A673 (cell line): ENCODE measurements around the gene ADAT3. TPM values are rescaled to one million over a fixed set of nuclear protein-coding genes. Genes with fewer than 3 reads are reported as not detected.

ENCODE experiments used
- BruUV-seq: library from RNA; stranded (reverse); fragments of 400-500 nt; replicated peaks from 2 replicates; lab custom pipeline; 2021; lab: Mats Ljungman, UMichigan
- CTCF ChIA-PET: fragments of 300-600 bp; sonication (Branson Sonifier 250); formaldehyde crosslinking; loops from one replicate; lab custom pipeline; 2022; ENCODE audit warnings: antibody characterized with exemption; lab: Charles Lee
- POLR2A ChIA-PET: fragments of 300-600 bp; sonication (Branson Sonifier 250); formaldehyde crosslinking; loops from one replicate; lab custom pipeline; 2022; ENCODE audit warnings: antibody characterized with exemption; ENCODE audit not compliant: low non-redundant PET; lab: Charles Lee
- DNase-seq: peaks from one replicate; pipeline ENCODE4 v3.0.0-alpha.2; 2015; ENCODE audit warnings: low spot score
- H3K27ac ChIP-seq: fragments of 200-600 bp; sonication (generic); 2 replicates; pipeline ENCODE4 v1.5.1; 2016; ENCODE audit warnings: mixed run types, low read depth, mild to moderate bottlenecking, mixed read lengths, antibody characterized with exemption, low read length; ENCODE audit not compliant: poor library complexity, severe bottlenecking
- H3K27me3 ChIP-seq: fragments of 200-600 bp; sonication (generic); replicated peaks from 2 replicates; pipeline ENCODE4 v1.6.1; 2017; ENCODE audit warnings: mixed run types, low read depth, mild to moderate bottlenecking, mixed read lengths, antibody characterized with exemption, low read length; ENCODE audit not compliant: insufficient read depth, poor library complexity
- H3K36me3 ChIP-seq: fragments of 200-600 bp; sonication (generic); 2 replicates; pipeline ENCODE4 v1.6.1; 2016; ENCODE audit warnings: mixed run types, mild to moderate bottlenecking, mixed read lengths, antibody characterized with exemption, low read length; ENCODE audit not compliant: insufficient read depth, poor library complexity, severe bottlenecking
- H3K4me1 ChIP-seq: fragments of 200-600 bp; sonication (generic); 2 replicates; pipeline ENCODE4 v1.6.1; 2017; ENCODE audit warnings: mixed run types, mild to moderate bottlenecking, mixed read lengths, antibody characterized with exemption, low read length; ENCODE audit not compliant: insufficient read depth, poor library complexity, severe bottlenecking
- H3K4me3 ChIP-seq: fragments of 200-600 bp; sonication (generic); 2 replicates; pipeline ENCODE4 v1.5.1; 2016; ENCODE audit warnings: low read depth, mixed run types, mild to moderate bottlenecking, mixed read lengths, low read length; ENCODE audit not compliant: poor library complexity, severe bottlenecking
- H3K9me3 ChIP-seq: fragments of 200-600 bp; sonication (generic); 2 replicates; pipeline ENCODE4 v1.6.1; 2016; ENCODE audit warnings: mixed run types, low read depth, mild to moderate bottlenecking, mixed read lengths, antibody characterized with exemption, low read length; ENCODE audit not compliant: poor library complexity, severe bottlenecking
- EZH2 ChIP-seq: fragments of 200-600 bp; sonication (generic); IDR thresholded peaks from 2 replicates; pipeline ENCODE4 v1.6.1; 2017; ENCODE audit warnings: borderline replicate concordance, low read depth, mild to moderate bottlenecking, mixed read lengths, antibody characterized with exemption, low read length; ENCODE audit not compliant: poor library complexity, severe bottlenecking
- intact Hi-C: fragments of 100-400 bp; cut with micrococcal nuclease; formaldehyde crosslinking; loops from one replicate; pipeline ENCODE4 v1.10.0; 2022; ENCODE audit not compliant: unreplicated experiment
- total RNA-seq: library from RNA; stranded (reverse); gene quantifications from 2 replicates; pipeline ENCODE4 v1.2.3, GENCODE V29; 2021
- TF ChIP-seq, protein P1 (sequence below): fragments of 300-800, 200-600 bp; sonication (generic); conservative IDR thresholded peaks from 2 replicates; pipeline ENCODE4 v1.5.1; 2017; ENCODE audit warnings: low read depth, mild to moderate bottlenecking, antibody characterized with exemption, low read length, moderate library complexity, mixed read lengths

Gene ADAT3
- total RNA-seq, 1 experiment from 2014 or later = 18.0 TPM

DNA sequence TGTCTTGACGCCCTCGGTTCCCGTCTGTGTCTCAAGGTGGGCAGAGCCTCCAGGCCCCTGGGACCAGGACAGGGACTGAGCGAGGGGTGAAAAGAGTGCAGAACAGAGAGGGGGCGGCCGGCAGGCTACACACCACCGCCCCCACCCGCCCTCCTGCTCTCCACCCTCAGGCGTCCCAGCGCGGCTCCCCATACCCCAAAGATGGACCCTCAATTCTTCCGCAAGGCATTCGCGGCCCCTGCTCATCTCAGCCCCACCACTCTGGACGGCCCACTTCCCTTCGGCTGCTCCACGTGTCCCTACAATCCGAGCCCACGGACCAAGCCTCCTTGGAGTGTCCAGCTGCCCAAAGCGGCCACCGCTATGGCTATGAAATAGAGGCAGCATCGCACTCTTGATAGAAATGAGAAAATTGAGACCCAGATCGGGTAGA, 43.6 kb upstream of the ADAT3 start:
- DNase-seq = no peak
- intact Hi-C loops = no loop called here
- Histone ChIP-seq H3K9me3 (no peaks in the 10 kb centered on the region), H3K27ac (peak overlapping the region; percentile 52), H3K4me3 (peak overlapping the region; percentile 85), H3K36me3 (no peaks in the 10 kb centered on the region), H3K4me1 (peaks cover 45% of the 10 kb centered on the region), H3K27me3 (no peaks in the 10 kb centered on the region)
- TF ChIP-seq, protein P1, sequence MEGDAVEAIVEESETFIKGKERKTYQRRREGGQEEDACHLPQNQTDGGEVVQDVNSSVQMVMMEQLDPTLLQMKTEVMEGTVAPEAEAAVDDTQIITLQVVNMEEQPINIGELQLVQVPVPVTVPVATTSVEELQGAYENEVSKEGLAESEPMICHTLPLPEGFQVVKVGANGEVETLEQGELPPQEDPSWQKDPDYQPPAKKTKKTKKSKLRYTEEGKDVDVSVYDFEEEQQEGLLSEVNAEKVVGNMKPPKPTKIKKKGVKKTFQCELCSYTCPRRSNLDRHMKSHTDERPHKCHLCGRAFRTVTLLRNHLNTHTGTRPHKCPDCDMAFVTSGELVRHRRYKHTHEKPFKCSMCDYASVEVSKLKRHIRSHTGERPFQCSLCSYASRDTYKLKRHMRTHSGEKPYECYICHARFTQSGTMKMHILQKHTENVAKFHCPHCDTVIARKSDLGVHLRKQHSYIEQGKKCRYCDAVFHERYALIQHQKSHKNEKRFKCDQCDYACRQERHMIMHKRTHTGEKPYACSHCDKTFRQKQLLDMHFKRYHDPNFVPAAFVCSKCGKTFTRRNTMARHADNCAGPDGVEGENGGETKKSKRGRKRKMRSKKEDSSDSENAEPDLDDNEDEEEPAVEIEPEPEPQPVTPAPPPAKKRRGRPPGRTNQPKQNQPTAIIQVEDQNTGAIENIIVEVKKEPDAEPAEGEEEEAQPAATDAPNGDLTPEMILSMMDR = no peak
- no peak for TF ChIP-seq EZH2
- no TSS peak for BruUV-seq
- POLR2A ChIA-PET = no interaction called here
- CTCF ChIA-PET = no interaction called here

DNA sequence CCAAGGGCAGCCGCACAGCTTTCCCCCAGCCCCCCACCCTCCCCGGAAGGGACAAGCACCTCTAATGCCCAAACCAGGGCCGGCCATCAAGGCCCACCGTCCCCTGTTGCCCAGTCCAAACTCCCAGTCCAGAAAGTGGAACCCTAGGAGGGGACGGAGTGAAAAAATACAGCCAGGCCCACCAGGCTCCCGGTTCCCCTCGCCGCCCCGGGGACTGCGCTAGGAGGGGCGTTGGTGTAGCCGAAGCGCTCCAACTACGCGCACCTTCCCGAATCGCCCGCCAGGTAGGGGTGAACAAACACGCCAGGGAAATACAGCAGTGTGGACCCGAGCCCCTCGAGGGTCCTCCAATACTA, 43.2 kb upstream of the ADAT3 start:
- no peak for DNase-seq
- POLR2A ChIA-PET = no interaction called here
- no peak for TF ChIP-seq EZH2
- Histone ChIP-seq H3K9me3 (no peaks in the 10 kb centered on the region), H3K27me3 (no peaks in the 10 kb centered on the region), H3K36me3 (no peaks in the 10 kb centered on the region), H3K4me3 (peak overlapping the region; percentile 85), H3K4me1 (peaks cover 43% of the 10 kb centered on the region), H3K27ac (peak overlapping the region; percentile 52)
- CTCF ChIA-PET = no interaction called here
- intact Hi-C loops = no loop called here
- BruUV-seq = TSS peak; percentile 61

DNA sequence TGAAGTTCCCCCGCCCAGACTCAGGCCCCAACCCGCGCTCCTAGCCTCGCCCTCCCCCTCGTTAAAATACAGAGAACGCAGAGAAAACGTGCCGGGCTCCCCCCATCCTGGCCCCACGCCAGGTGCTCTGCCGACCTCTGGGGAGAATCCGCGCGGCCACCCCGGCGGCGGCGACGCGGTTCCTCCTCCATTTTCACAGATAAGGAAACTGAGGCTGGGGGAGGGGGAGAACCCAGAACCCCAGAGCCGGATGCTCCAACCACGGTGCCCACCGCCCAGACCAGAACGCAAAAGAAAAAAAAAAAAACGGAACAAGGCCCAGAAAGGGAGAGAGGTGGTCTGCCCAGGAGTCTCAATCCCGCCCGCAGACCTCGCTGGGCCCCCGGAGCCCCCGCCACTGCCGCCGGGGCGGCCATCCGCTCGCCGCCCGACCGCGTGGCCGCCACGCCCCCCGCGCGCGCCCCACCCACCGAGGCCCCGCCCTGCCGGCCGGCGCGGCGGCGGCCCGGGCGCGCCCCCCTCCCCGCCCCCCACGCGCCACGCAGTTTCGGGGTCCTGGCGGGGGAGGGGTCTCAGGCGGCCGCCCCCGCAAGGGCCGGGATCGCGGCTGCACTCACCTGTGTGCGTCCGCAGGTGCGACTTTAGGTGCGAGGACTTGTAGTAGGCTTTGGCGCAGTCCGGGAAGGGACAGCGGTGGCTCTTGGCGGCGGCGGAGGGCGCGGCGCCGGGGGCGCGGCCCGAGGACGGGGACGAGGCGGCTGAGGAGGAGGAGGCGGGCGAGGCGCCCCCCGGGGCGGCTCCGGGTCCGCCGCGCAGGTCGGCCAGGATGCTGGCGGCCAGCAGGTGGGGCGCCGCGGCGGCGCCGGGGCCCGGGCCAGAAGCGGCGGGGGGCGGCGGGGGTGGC, 42.5 kb upstream of the ADAT3 start:
- peak overlapping the region; percentile 85 for H3K4me3 ChIP-seq
- CTCF ChIA-PET = no interaction called here
- H3K4me1 ChIP-seq = peaks cover 37% of the 10 kb centered on the region
- POLR2A ChIA-PET = no interaction called here
- no peaks in the 10 kb centered on the region for H3K9me3 ChIP-seq
- peak overlapping the region; percentile 73 for H3K27ac ChIP-seq
- H3K27me3 ChIP-seq = no peaks in the 10 kb centered on the region
- BruUV-seq = no TSS peak
- intact Hi-C loops = no loop called here
- no peaks in the 10 kb centered on the region for H3K36me3 ChIP-seq
- TF ChIP-seq, protein P1 = no peak
- no peak for TF ChIP-seq EZH2
- peak; percentile 57 for DNase-seq

DNA sequence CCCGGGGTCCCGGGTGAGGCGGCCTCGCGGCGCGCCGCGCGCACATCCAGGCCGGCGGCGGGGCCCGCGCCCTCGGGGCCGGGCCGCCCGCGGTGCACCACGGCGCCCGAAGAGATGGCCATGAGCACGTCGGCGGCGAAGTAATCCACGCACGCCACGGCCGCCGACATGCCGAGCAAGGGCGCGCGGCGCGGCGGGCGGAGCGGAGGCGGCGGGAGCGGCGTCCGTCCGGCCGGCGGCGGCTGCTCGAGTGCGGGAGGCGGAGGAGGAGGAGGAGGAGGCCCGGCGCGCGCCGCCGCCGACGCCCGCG, 41.9 kb upstream of the ADAT3 start, which contains the start of gene KLF16:
Gene KLF16 (minus strand): TSS at position 252 of the 310 bp plus-strand sequence. CDS start 82 bp downstream, at position 170.
- Histone ChIP-seq H3K9me3 (no peaks in the 10 kb centered on the region), H3K4me3 (peak within 1 kb of the TSS; percentile 85), H3K4me1 (peaks cover 30% of the 10 kb centered on the region), H3K36me3 (no peaks in the 10 kb centered on the region), H3K27ac (peak within 1 kb of the TSS; percentile 89), H3K27me3 (no peaks in the 10 kb centered on the region)
- intact Hi-C loops = no loop called here
- ChIA-PET POLR2A (no interaction called here), CTCF (no interaction called here)
- no peak for DNase-seq
- BruUV-seq = no TSS peak
- TF ChIP-seq, protein P1 = no peak
- no peak for TF ChIP-seq EZH2
